GM21737 (cell line): ENCODE data around the gene EBLN2.
"Not testable (repeated sequence)": the region's sequence is repeated elsewhere in the genome, so short reads cannot be mapped to it uniquely, and the experiment has no call there.

Experiments
- ATAC-seq: cut with Tn5 transposase; IDR thresholded peaks from one replicate; pipeline ENCODE4 v1.9.1; 2021; ENCODE audit warnings: mild to moderate bottlenecking, moderate library complexity; ENCODE audit not compliant: unreplicated experiment

EBLN2 gene

GRCh38 chr3:73056845-73057150 lies 4.7 kb upstream of the EBLN2 start:
- no peak for ATAC-seq

GRCh38 chr3:73060302-73060723 lies 1.1 kb upstream of the EBLN2 start:
- no peak for ATAC-seq

DNA sequence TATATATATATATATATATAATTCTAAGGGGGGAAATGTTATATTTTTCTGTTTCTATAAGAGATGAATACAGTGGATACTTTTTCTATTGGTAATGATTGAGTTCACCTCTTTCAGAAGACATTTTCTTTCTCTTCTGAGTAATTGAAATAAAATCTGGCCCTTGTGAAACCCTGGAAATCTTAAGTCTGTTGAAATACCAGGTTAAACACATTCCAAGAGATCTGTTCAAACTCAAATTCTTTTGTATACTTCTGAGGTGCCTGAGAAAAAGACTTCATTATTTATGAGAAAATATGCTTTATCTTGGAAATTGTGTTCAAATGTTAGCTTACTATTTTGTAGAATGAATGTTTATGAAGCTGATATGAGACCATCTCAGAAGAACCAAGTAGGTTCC lies 4.8 kb downstream of the EBLN2 start:
- ATAC-seq, result not testable (repeated sequence)

DNA sequence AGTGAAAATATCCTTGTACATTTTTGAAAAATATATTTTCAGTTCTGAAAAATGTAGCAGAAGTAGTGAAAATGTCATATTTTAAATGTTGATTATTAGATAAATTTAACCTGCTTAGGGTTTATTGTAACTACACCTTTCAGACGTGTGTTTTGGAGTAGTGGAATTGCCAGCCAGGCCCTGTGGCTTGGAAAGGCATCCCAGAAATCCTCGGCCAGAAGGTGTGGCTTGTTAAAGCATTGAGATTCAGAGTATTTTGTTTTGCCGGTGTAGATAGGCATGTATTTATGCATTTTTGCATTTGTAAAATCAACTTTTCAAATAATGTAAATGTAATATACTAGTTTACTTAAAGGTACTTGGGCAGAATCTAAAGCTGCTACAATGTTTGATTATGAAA lies 7.0 kb downstream of the EBLN2 start:
- no peak for ATAC-seq

DNA sequence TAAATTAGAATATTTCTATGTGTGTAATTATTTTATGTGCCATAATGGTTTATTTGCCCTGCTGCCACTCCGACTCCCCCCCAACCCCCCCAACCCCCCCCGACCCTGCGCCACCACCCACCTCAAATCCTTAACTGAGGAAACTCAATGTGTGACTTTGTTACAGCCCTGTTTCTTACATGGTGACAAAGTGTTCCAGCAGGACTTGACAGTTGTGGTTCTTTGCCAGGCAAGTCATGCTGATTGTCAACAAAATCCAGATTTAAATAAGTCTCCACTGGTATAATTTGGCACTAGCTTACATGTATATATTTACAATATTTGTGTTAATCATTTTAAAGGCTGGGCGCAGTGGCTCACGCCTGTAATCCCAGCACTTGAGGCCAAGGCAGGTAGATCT lies 7.7 kb downstream of the EBLN2 start:
- ATAC-seq, result no peak

DNA sequence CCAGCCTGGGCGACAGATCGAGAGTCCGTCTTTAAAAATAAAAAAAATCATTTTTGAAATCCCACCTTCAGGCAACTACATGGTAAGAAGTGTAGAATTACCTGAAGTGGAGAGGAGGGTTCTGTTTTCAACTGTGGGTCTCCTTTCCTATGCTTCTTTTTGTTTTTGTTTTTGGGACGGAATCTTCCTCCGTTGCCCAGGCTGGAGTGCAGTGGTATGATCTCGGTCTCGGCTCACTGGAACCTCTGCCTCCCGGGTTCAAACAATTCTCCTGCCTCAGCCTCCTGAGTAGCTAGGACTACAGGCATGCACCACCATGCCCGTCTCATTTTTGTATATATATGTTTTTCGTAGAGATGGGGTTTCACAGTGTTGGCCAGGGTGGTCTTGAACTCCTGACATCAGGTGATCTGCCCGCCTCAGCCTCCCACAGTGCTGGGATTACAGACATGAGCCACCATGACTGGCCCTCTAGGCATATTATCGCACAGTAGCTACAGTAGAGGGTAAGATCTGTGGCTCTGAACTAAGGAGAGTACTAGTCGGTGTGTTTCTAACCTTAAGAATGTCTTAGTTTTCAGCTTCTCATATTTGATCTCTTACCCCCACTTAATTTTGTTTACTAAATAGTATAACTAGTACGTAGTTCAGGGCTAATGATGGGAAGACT lies 8.5 kb downstream of the EBLN2 start:
- no peak for ATAC-seq

DNA sequence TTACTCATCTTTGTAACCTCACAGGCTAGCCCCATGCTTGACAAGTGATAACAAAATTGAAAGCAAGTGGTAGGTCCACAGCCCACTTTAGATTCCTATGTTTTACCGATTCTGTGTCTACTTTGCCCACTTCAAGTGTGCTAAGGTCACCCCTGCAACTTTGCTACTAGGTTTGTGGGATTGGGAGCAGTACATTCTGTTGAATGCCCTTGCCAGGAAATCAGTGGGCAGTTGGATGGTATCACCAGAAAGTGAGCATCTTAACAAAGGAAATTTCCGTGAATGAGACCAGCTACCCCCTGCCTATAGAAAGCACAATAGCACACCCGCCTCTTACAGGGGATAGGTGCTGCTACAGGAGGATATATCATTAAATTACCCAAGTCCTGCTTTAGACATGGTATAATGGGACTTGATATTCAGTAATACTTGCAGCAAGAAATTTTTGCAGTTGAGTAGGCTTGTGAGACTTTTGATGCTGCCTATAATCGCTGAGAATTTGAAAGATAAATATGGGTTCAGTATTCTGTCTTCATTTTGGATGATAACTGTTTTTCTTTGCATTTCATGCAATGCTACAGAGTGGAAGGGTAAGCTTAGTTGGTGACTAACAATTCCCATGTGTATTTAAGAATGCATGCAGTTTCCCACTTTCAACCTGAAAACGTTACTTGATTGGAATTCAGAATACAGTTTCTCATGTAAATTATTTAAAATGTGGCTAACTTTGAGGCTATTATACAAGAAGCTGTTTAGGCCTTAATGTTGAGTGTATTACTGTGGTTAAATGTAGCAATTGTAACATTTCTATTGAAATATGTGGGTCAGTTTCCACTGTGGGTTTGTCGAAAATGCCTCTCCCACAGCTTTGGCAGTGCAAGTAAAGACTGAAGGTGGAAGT lies 9.5 kb downstream of the EBLN2 start:
- no peak for ATAC-seq

DNA sequence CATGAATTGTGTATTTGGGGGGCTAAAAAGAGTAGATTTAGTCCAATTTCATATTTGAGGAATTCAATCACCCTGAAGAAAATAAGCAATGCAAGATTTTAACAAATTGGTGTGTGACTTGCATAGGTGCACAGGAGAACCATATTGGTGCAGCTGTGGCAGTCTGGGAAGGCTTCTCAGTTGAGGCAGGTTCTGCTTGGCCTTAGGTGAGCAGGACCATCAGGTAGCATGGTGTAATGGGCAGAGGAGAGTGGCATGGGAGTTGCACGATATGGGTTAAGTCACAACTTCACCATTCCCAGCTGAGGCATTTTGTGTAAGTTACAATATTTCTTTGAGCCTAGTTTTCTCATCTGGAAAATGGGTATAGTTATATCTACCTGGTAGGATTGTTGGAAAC lies 10.5 kb downstream of the EBLN2 start:
- no peak for ATAC-seq

DNA sequence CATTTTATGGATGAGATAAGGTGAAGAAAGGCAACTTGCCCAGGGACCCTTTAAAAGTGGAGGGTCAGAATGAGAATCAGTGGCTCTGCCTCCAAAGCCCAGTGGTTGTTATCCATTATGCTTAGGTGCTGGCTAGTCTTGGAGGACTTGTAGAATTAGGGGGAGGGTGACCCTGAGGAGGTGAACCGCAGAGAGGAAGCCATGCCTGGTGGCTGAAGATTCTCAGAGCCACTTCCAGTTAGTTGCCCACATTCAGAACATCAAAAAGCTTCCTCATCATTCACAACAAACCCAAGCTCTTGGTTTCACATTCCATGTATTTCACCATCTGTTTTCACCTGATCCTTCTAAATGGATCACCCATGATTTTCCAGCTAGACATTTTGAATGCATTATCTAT lies 11.2 kb downstream of the EBLN2 start:
- ATAC-seq, result no peak

DNA sequence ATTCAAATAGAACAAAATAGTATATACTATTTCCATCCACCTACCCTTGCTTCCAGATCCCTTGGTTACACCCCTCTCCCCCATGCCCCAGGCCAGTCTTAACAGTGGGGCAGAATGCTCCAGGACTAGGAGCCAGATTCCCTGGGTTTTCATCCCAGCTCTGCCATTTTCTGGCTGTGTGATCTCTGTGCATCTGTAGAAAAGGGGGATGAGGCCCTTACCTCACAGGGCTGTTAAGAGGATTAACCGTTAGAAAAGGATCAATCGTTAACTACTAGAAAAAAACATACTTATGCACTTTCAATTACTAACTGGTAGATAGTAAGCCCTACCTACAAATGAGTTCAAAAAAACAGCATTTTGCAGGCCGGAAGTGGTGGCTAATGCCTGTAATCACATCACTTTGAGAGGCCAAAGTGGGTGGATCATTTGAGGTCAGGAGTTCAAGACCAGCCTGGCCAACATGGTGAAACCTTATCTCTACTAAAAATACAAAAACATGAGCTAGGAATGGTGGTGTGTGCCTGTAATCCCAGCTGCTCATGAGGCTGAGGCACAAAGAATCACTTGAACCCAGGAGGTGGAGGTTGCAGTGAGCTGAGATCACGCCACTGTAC lies 11.7 kb downstream of the EBLN2 start:
- no peak for ATAC-seq

DNA sequence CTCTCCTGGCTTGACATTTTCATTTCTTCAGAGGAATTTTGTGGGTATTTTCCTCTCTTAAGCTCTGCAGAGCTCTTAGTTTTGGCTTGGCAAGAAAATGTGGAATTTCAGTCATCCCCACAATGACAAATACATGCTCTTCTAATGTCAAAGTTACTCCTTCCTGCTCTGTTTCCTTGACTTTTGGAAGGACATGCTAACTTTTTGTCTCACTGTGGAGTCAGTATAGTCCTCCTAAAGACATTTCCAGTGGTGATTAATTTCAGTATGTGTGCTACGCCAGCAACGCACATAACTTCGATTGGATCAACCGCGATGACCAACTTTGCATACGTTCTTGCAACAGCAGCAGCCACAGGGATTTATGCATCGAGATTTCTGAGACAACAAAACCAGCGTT lies 13.3 kb downstream of the EBLN2 start:
- ATAC-seq, result no peak

DNA sequence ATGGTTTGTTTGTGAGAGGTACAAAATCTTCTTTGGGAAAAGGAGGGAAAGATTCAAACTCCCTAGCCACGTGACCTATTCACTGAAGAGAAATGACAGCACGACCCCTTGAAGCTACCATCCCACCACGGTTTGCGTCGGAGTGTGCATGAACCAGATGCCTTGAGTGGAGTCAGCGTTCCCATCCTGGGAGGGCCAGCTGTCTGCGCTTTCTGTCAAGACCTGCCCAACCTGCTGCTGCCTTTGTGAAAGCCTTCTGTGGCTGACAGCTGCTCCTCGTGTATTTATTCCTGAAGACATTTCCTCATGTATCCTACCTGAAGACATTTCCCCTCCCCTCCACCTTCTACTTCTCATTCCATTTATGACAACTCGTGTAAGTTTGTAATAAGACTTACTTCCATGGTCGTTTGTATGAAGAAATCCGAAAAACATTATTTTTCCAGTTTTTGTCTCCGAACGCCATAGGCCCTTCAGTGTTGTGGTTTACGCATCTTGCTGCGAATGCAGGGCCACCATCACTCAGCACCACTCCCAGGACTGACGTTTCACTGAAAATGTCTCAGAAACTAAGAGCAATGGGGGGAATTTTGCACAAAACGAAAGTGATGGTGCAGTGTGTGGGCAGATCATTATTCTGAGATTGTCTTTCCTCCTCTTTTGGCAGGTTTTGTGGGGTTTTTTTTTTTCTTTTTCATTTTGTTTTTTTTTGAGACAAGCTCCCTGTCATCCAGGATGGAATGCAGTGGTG lies 18.9 kb downstream of the EBLN2 start:
- no peak for ATAC-seq

GRCh38 chr3:73081140-73081539 lies 19.7 kb downstream of the EBLN2 start:
- ATAC-seq, result no peak

GRCh38 chr3:73084170-73084569 lies 22.7 kb downstream of the EBLN2 start:
- ATAC-seq, result no peak

GRCh38 chr3:73086071-73086494 lies 24.6 kb downstream of the EBLN2 start:
- no peak for ATAC-seq

DNA sequence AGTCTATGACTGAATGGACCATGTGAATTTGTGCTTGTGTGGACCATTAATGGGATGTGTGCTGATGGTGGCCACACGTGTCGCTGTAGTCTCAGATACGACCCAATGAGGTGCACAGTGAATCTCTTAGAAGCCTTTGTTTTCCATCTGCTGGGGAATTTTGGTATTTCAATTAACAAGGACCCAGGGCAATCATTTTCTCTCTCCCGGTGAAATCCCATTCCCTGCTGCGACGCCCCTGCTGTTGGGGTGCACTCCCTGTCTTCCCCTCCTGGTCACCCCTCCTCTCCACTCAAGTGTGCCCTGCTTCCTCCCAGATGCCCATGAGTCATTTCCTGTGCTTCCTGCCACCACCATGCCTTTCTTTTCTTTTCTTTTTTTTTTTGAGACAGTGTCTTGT lies 32.7 kb downstream of the EBLN2 start:
- ATAC-seq, result no peak

DNA sequence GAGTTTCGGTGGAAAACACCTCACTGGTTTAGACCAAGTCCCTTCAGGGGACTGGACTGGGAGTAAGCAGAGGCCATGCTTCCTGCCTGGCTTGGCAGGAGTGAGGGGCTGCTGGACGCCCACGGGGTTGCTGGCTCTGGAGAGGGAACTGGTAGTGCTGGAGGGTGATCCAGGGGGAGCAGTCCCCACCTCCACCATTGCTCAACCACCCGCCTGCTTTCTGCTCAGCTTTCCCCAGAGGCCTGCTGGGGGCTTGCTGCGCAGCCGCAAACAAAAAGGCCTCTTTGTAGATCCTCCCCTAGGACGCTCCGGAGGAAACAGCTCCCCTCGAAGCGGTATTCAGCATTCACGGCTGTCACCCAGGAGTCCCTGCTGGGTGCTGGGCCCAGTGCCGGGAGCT lies 33.5 kb downstream of the EBLN2 start:
- ATAC-seq, result no peak

DNA sequence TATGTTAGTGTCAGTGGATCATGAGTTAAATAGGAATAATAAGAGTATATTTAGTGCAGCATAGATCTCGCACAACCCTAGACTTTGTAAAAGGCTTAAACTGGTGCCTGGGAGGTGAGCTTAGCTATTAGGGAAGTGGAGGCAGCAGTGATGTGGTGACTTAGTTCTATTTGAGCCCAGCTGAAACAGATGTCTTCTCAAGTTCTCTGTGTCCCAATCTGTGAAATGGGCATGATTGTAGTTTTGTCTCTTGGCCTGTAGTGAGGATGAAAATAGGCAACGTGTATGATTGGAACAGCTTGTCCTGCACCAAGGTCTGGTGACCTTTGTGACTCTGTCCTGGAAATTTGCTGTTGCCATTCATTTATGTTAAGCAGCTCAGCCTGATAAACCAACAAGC lies 34.7 kb downstream of the EBLN2 start:
- ATAC-seq, result no peak

- no peak for ATAC-seq
Measured at GRCh38 chr3:73098026-73098425, 36.6 kb downstream of the EBLN2 start.

DNA sequence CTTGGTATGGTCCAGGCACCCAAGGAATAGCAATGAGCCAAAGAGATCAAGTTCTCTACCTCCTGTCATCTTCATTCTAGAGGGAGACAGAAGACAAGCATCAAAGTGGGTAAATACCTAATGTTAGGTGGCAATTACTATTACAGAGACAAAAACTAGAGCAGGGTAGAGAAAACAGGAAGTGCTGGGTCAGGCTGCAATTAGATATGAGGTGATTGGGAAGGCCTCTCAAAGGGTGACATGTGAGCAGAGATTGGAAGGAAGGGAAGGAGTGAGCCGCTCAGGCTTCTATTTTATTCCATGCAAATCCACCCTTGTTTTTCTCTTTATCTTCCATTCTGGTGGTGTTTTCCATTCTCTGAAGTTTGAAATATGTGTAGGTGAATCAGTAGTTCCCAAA lies 37.4 kb downstream of the EBLN2 start:
- no peak for ATAC-seq
